Heart left ventricle (tissue), 13 donors: ENCODE measurements around the gene POLR1G.
"Not testable (repeated sequence)": the region's sequence is repeated elsewhere in the genome, so short reads cannot be mapped to it uniquely, and the experiment has no call there.

Experiments
- CTCF ChIP-seq, 12 donors: fragments of 200-600 bp; sonication (generic) in 4 of 12; IDR thresholded peaks; one replicate each; pipeline versions ENCODE4 v1.5.0 to v1.8.0; 2018 to 2022; ENCODE audit warnings: antibody characterized with exemption in 12 of 12, mild to moderate bottlenecking in 5 of 12
- POLR2A ChIP-seq, 2 donors: fragments of 450-650 bp; IDR thresholded peaks; one replicate each; pipeline ENCODE4 v1.6.1; 2017; ENCODE audit warnings: antibody characterized with exemption in 2 of 2, mild to moderate bottlenecking in 2 of 2, moderate library complexity in 2 of 2
- donor health status: ischemic (EF 13 %, LVEDD 7.1; RV severe dilation, severe dysfunction).
- donor health status: DM: no; HTN: yes; CAD: no.
- donor health status: DM: no; HTN: no; CAD: no.
- donor health status: ischemic (EF 25% LVEDD 6.9; RV normal size, moderate dysfunction).
- donor health status: ischemic (EF 25% LVEDD 5.7; RV mildly dilated, moderate dysfunction).
- donor health status: ischemic (EF 35%, LVEDD 5.7; RV mildly dilated, moderate dysfunction).
- donor health status: nonischemic (EF 11% LVEDD 7.7; RV severe dilation, severe dysfunction).
- donor health status: DM: yes; HTN: yes; CAD: no.
- donor health status: PGD.
- donor health status: ischemic (EF 29% LVEDD 5.4; RV normal size, mild dysfunction).
- donor health status: nonischemic (EF 23%, LVEDD 6.1; RV moderate dilation, normal function).

- not testable (repeated sequence) for TF ChIP-seq CTCF, POLR2A (IDR thresholded peaks at IDR 0.05)
These were observed 1.1 kb downstream of the POLR1G start for GRCh38 chr19:45407585-45407984.
